WTC11 (cell line): ENCODE data around the gene RIC1.

Experiments used
- ETV6 ChIP-seq: sonication (generic); formaldehyde crosslinking; IDR thresholded peaks from 2 replicates; pipeline ENCODE4 v1.8.1; 2022; ENCODE audit warnings: mild to moderate bottlenecking, missing genetic modification reagents
- NR3C1 ChIP-seq: sonication (generic); formaldehyde crosslinking; conservative IDR thresholded peaks from 2 replicates; pipeline ENCODE4 v1.8.1; 2023; ENCODE audit warnings: low read depth, mild to moderate bottlenecking, missing genetic modification reagents
- USF1 ChIP-seq: sonication (generic); formaldehyde crosslinking; IDR thresholded peaks from 2 replicates; pipeline ENCODE4 v1.8.0; 2022; ENCODE audit warnings: mild to moderate bottlenecking, missing genetic modification reagents
- ZNF423 ChIP-seq: fragments of 250-450 bp; sonication (Bioruptor Pico); IDR thresholded peaks from 2 replicates; pipeline ENCODE4 v2.1.2; 2022; ENCODE audit warnings: mild to moderate bottlenecking, moderate library complexity
- TF ChIP-seq, protein P1 (sequence below): fragments of 200-600 bp; IDR thresholded peaks from 2 replicates; pipeline ENCODE4 v1.8.0; 2022; ENCODE audit warnings: antibody characterized with exemption
- TF ChIP-seq, protein P2 (sequence below): sonication (generic); formaldehyde crosslinking; IDR thresholded peaks from 2 replicates; pipeline ENCODE4 v1.8.1; 2022; ENCODE audit warnings: low read depth, mild to moderate bottlenecking, moderate library complexity, missing genetic modification reagents, borderline replicate concordance
- TF ChIP-seq, protein P3 (sequence below): sonication (generic); formaldehyde crosslinking; IDR thresholded peaks from 2 replicates; pipeline ENCODE4 v1.8.1; 2023; ENCODE audit warnings: mild to moderate bottlenecking, moderate library complexity, missing genetic modification reagents
- TF ChIP-seq, protein P4 (sequence below): sonication (generic); formaldehyde crosslinking; IDR thresholded peaks from 2 replicates; pipeline ENCODE4 v1.8.0; 2023; ENCODE audit warnings: mild to moderate bottlenecking, missing genetic modification reagents

- TF ChIP-seq, protein P1, sequence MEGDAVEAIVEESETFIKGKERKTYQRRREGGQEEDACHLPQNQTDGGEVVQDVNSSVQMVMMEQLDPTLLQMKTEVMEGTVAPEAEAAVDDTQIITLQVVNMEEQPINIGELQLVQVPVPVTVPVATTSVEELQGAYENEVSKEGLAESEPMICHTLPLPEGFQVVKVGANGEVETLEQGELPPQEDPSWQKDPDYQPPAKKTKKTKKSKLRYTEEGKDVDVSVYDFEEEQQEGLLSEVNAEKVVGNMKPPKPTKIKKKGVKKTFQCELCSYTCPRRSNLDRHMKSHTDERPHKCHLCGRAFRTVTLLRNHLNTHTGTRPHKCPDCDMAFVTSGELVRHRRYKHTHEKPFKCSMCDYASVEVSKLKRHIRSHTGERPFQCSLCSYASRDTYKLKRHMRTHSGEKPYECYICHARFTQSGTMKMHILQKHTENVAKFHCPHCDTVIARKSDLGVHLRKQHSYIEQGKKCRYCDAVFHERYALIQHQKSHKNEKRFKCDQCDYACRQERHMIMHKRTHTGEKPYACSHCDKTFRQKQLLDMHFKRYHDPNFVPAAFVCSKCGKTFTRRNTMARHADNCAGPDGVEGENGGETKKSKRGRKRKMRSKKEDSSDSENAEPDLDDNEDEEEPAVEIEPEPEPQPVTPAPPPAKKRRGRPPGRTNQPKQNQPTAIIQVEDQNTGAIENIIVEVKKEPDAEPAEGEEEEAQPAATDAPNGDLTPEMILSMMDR, result no peak
- TF ChIP-seq ZNF423 (no peak), USF1 (CRISPR knock-in tag) (no peak), ETV6 (no peak), NR3C1 (no peak)
- TF ChIP-seq, protein P2, sequence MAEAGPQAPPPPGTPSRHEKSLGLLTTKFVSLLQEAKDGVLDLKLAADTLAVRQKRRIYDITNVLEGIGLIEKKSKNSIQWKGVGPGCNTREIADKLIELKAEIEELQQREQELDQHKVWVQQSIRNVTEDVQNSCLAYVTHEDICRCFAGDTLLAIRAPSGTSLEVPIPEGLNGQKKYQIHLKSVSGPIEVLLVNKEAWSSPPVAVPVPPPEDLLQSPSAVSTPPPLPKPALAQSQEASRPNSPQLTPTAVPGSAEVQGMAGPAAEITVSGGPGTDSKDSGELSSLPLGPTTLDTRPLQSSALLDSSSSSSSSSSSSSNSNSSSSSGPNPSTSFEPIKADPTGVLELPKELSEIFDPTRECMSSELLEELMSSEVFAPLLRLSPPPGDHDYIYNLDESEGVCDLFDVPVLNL (CRISPR knock-in tag), result no peak
- TF ChIP-seq, protein P3, sequence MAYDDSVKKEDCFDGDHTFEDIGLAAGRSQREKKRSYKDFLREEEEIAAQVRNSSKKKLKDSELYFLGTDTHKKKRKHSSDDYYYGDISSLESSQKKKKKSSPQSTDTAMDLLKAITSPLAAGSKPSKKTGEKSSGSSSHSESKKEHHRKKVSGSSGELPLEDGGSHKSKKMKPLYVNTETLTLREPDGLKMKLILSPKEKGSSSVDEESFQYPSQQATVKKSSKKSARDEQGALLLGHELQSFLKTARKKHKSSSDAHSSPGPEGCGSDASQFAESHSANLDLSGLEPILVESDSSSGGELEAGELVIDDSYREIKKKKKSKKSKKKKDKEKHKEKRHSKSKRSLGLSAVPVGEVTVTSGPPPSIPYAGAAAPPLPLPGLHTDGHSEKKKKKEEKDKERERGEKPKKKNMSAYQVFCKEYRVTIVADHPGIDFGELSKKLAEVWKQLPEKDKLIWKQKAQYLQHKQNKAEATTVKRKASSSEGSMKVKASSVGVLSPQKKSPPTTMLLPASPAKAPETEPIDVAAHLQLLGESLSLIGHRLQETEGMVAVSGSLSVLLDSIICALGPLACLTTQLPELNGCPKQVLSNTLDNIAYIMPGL, result no peak
- TF ChIP-seq, protein P4, sequence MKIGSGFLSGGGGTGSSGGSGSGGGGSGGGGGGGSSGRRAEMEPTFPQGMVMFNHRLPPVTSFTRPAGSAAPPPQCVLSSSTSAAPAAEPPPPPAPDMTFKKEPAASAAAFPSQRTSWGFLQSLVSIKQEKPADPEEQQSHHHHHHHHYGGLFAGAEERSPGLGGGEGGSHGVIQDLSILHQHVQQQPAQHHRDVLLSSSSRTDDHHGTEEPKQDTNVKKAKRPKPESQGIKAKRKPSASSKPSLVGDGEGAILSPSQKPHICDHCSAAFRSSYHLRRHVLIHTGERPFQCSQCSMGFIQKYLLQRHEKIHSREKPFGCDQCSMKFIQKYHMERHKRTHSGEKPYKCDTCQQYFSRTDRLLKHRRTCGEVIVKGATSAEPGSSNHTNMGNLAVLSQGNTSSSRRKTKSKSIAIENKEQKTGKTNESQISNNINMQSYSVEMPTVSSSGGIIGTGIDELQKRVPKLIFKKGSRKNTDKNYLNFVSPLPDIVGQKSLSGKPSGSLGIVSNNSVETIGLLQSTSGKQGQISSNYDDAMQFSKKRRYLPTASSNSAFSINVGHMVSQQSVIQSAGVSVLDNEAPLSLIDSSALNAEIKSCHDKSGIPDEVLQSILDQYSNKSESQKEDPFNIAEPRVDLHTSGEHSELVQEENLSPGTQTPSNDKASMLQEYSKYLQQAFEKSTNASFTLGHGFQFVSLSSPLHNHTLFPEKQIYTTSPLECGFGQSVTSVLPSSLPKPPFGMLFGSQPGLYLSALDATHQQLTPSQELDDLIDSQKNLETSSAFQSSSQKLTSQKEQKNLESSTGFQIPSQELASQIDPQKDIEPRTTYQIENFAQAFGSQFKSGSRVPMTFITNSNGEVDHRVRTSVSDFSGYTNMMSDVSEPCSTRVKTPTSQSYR, result no peak
Observed at GRCh38 chr9:5665059-5665458, 36.2 kb downstream of the RIC1 start.
